Measurements from ENCODE around the gene C8G. TPM values are rescaled to one million over a fixed set of nuclear protein-coding genes. Genes with fewer than 3 reads are reported as not detected.

Gene C8G
- total RNA-seq, 1 experiment from 2014 or later = 2.9 TPM

- Histone ChIP-seq H3K4me1 (ENCODE audit: control insufficient read depth, insufficient read depth, low read length) (no peaks in the 10 kb centered on the region), H3K9me3 (ENCODE audit: control insufficient read depth, insufficient read depth, low read depth, low read length) (no peaks in the 10 kb centered on the region), H3K4me3 (ENCODE audit: low read depth in 2 of 2, low read length in 2 of 2) (no peak overlapping the region), H3K36me3 (ENCODE audit: control insufficient read depth, insufficient read depth, low read length) (peaks cover 5% of the 10 kb centered on the region), H3K27ac (ENCODE audit: low read length) (no peak overlapping the region), H3K27me3 (ENCODE audit: control insufficient read depth, insufficient read depth, low read length) (no peaks in the 10 kb centered on the region)
- DNase-seq (ENCODE audit: low read depth, low spot score) = no peak
- TF ChIP-seq POLR2AphosphoS5 (IDR thresholded peaks at IDR 0.05; ENCODE audit: low read depth, low read length) = no peak
- TF ChIP-seq, protein P1, sequence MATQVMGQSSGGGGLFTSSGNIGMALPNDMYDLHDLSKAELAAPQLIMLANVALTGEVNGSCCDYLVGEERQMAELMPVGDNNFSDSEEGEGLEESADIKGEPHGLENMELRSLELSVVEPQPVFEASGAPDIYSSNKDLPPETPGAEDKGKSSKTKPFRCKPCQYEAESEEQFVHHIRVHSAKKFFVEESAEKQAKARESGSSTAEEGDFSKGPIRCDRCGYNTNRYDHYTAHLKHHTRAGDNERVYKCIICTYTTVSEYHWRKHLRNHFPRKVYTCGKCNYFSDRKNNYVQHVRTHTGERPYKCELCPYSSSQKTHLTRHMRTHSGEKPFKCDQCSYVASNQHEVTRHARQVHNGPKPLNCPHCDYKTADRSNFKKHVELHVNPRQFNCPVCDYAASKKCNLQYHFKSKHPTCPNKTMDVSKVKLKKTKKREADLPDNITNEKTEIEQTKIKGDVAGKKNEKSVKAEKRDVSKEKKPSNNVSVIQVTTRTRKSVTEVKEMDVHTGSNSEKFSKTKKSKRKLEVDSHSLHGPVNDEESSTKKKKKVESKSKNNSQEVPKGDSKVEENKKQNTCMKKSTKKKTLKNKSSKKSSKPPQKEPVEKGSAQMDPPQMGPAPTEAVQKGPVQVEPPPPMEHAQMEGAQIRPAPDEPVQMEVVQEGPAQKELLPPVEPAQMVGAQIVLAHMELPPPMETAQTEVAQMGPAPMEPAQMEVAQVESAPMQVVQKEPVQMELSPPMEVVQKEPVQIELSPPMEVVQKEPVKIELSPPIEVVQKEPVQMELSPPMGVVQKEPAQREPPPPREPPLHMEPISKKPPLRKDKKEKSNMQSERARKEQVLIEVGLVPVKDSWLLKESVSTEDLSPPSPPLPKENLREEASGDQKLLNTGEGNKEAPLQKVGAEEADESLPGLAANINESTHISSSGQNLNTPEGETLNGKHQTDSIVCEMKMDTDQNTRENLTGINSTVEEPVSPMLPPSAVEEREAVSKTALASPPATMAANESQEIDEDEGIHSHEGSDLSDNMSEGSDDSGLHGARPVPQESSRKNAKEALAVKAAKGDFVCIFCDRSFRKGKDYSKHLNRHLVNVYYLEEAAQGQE (IDR thresholded peaks at IDR 0.05; ENCODE audit: insufficient read depth in 1 of 2, low read depth in 2 of 2, low read length in 1 of 2) = no peak
- TF ChIP-seq, protein P2, sequence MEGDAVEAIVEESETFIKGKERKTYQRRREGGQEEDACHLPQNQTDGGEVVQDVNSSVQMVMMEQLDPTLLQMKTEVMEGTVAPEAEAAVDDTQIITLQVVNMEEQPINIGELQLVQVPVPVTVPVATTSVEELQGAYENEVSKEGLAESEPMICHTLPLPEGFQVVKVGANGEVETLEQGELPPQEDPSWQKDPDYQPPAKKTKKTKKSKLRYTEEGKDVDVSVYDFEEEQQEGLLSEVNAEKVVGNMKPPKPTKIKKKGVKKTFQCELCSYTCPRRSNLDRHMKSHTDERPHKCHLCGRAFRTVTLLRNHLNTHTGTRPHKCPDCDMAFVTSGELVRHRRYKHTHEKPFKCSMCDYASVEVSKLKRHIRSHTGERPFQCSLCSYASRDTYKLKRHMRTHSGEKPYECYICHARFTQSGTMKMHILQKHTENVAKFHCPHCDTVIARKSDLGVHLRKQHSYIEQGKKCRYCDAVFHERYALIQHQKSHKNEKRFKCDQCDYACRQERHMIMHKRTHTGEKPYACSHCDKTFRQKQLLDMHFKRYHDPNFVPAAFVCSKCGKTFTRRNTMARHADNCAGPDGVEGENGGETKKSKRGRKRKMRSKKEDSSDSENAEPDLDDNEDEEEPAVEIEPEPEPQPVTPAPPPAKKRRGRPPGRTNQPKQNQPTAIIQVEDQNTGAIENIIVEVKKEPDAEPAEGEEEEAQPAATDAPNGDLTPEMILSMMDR (IDR thresholded peaks at IDR 0.05) = no peak; the same call in 1 of the 2 replicates
- no peak for TF ChIP-seq TCF7L2 (IDR thresholded peaks at IDR 0.05; ENCODE audit: low read depth, low read length)
- TF ChIP-seq SIN3A (IDR thresholded peaks at IDR 0.05; ENCODE audit: borderline replicate concordance, insufficient read depth, low read depth, low read length) = no peak
- intact Hi-C loops (cut with micrococcal nuclease; ENCODE audit: unreplicated experiment) = no loop called here
- ChIA-PET CTCF (no interaction called here), POLR2A (no interaction called here)
- in situ Hi-C loops (cut with HindIII; ENCODE audit: low pct_unique_long_range_greater_than_20kb, low sequenced_read_pairs) = no loop called here
- BruUV-seq (replicated peaks) = no TSS peak
- ATAC-seq = peak; percentile 63; the same call in 1 of the 2 replicates
Observed at GRCh38 chr9:136926154-136926704, 18.8 kb upstream of the C8G start.

DNA sequence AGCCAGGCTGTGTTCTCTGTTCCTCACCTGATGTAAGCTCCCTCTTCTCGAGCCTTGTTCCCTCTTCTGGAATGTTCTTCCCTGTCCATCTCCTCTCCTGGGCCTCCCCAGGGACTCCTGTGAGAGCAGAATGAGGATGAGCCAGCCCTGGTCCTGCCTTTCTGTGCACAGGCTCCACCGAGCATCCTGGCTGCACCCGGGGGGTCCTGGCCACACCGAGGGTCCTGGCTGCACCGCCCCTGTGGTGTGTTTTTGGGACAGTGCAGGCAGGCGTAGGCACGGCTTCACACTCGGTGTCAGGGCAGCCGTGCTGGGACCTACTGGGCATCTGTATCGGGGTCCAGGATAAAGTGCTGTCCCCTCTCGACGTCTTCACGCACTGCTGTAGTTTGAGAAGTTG, 18.3 kb upstream of the C8G start:
- intact Hi-C loops (cut with micrococcal nuclease; ENCODE audit: unreplicated experiment) (no loop called here), in situ Hi-C loops (cut with HindIII; ENCODE audit: low pct_unique_long_range_greater_than_20kb, low sequenced_read_pairs) (no loop called here)
- DNase-seq (ENCODE audit: low read depth, low spot score) (no peak), ATAC-seq (no peak)
- Histone ChIP-seq H3K27ac (ENCODE audit: low read length) (no peak overlapping the region), H3K36me3 (ENCODE audit: control insufficient read depth, insufficient read depth, low read length) (peaks cover 5% of the 10 kb centered on the region), H3K9me3 (ENCODE audit: control insufficient read depth, insufficient read depth, low read depth, low read length) (no peaks in the 10 kb centered on the region), H3K4me1 (ENCODE audit: control insufficient read depth, insufficient read depth, low read length) (no peaks in the 10 kb centered on the region), H3K4me3 (ENCODE audit: low read depth in 2 of 2, low read length in 2 of 2) (no peak overlapping the region), H3K27me3 (ENCODE audit: control insufficient read depth, insufficient read depth, low read length) (no peaks in the 10 kb centered on the region)
- ChIA-PET CTCF (no interaction called here), POLR2A (no interaction called here)
- no TSS peak for BruUV-seq (replicated peaks)
- TF ChIP-seq SIN3A (IDR thresholded peaks at IDR 0.05; ENCODE audit: borderline replicate concordance, insufficient read depth, low read depth, low read length) (no peak), TCF7L2 (IDR thresholded peaks at IDR 0.05; ENCODE audit: low read depth, low read length) (no peak), POLR2AphosphoS5 (IDR thresholded peaks at IDR 0.05; ENCODE audit: low read depth, low read length) (no peak)
- TF ChIP-seq, protein P1 (IDR thresholded peaks at IDR 0.05; ENCODE audit: insufficient read depth in 1 of 2, low read depth in 2 of 2, low read length in 1 of 2) = no peak
- TF ChIP-seq, protein P2 (IDR thresholded peaks at IDR 0.05) = no peak
